Neural cell (in vitro differentiated cells): ENCODE measurements around the gene REPS2. TPM values are rescaled to one million over a fixed set of nuclear protein-coding genes. Genes with fewer than 3 reads are reported as not detected.

ENCODE experiments used
- H2AFZ ChIP-seq: fragments of 200-600, 300-800 bp; sonication (generic), shearing (Covaris generic); 2 replicates; pipeline ENCODE4 v1.6.0; 2014; ENCODE audit warnings: low read depth, mild to moderate bottlenecking, antibody characterized with exemption, low read length, moderate library complexity
- H3F3A ChIP-seq: fragments of 200-600 bp; shearing (Covaris generic); 2 replicates; pipeline ENCODE4 v1.6.1; 2016; ENCODE audit warnings: mild to moderate bottlenecking, moderate library complexity, mixed read lengths, antibody characterized with exemption, low read length; ENCODE audit not compliant: insufficient read depth, poor library complexity, severe bottlenecking
- H3K27ac ChIP-seq: fragments of 200-600, 300-800 bp; sonication (generic), shearing (Covaris generic); 2 replicates; pipeline ENCODE4 v1.5.1; 2014; ENCODE audit warnings: mild to moderate bottlenecking, low read length, moderate library complexity
- H3K27me3 ChIP-seq: fragments of 300-800, 200-600 bp; sonication (generic), shearing (Covaris generic); 2 replicates; pipeline ENCODE4 v1.6.0; 2014; ENCODE audit warnings: mild to moderate bottlenecking, low read depth, low read length, moderate library complexity; ENCODE audit not compliant: insufficient read depth
- H3K36me3 ChIP-seq: fragments of 300-800, 200-600 bp; sonication (generic), shearing (Covaris generic); 2 replicates; pipeline ENCODE4 v1.5.1; 2014; ENCODE audit warnings: mild to moderate bottlenecking, antibody characterized with exemption, low read length, moderate library complexity; ENCODE audit not compliant: insufficient read depth
- H3K4me2 ChIP-seq: fragments of 300-800, 200-600 bp; sonication (generic), shearing (Covaris generic); 2 replicates; pipeline ENCODE4 v1.6.0; 2014; ENCODE audit warnings: mild to moderate bottlenecking, low read length
- H3K4me3 ChIP-seq: fragments of 300-800, 200-600 bp; sonication (generic), shearing (Covaris generic); 2 replicates; pipeline ENCODE4 v1.5.1; 2014; ENCODE audit warnings: mild to moderate bottlenecking, low read length, moderate library complexity
- H3K79me2 ChIP-seq: fragments of 200-600 bp; shearing (Covaris generic); replicated peaks from 2 replicates; pipeline ENCODE4 v1.6.0; 2014; ENCODE audit warnings: mild to moderate bottlenecking, low read length, moderate library complexity; ENCODE audit not compliant: insufficient read depth
- H3K9ac ChIP-seq: fragments of 300-800, 200-600 bp; sonication (generic), shearing (Covaris generic); 2 replicates; pipeline ENCODE4 v1.6.1; 2016; ENCODE audit warnings: mild to moderate bottlenecking, low read length, mixed read lengths
- H3K9me2 ChIP-seq: fragments of 200-600 bp; shearing (Covaris generic); 2 replicates; pipeline ENCODE4 v1.6.1; 2016; ENCODE audit warnings: mild to moderate bottlenecking, low read length, mixed read lengths; ENCODE audit not compliant: insufficient read depth
- H3K9me3 ChIP-seq: fragments of 200-600, 300-800 bp; sonication (generic), shearing (Covaris generic); 2 replicates; pipeline ENCODE4 v1.6.1; 2016; ENCODE audit warnings: mild to moderate bottlenecking, mixed run types, low read length, moderate library complexity, mixed read lengths
- H4K20me1 ChIP-seq: fragments of 200-600 bp; shearing (Covaris generic); 2 replicates; pipeline ENCODE4 v1.6.1; 2016; ENCODE audit warnings: mild to moderate bottlenecking, mixed run types; ENCODE audit not compliant: insufficient read depth
- EP300 ChIP-seq: fragments of 450-650 bp; conservative IDR thresholded peaks from 2 replicates; pipeline ENCODE4 v1.6.1; 2014; ENCODE audit warnings: antibody characterized with exemption, mild to moderate bottlenecking, moderate library complexity; ENCODE audit not compliant: poor library complexity, severe bottlenecking
- EZH2 ChIP-seq: fragments of 200-600, 300-800 bp; shearing (Covaris generic), sonication (generic); IDR thresholded peaks from 2 replicates; pipeline ENCODE4 v1.6.1; 2014; ENCODE audit warnings: antibody characterized with exemption, low read length, borderline replicate concordance, mild to moderate bottlenecking; ENCODE audit not compliant: insufficient read depth, poor library complexity, severe bottlenecking
- MXI1 ChIP-seq: fragments of 450-650 bp; conservative IDR thresholded peaks from 2 replicates; pipeline ENCODE4 v1.6.1; 2014; ENCODE audit warnings: antibody characterized with exemption, mild to moderate bottlenecking; ENCODE audit not compliant: poor library complexity, severe bottlenecking
- POLR2AphosphoS5 ChIP-seq: IDR thresholded peaks from 2 replicates; pipeline ENCODE4 v1.6.1; 2012
- RAD21 ChIP-seq: fragments of 450-650 bp; conservative IDR thresholded peaks from 2 replicates; pipeline ENCODE4 v1.6.1; 2014; ENCODE audit warnings: antibody characterized with exemption, mild to moderate bottlenecking, moderate library complexity
- SMC3 ChIP-seq: fragments of 450-650 bp; conservative IDR thresholded peaks from 2 replicates; pipeline ENCODE4 v1.6.1; 2014; ENCODE audit warnings: antibody characterized with exemption, mild to moderate bottlenecking, moderate library complexity; ENCODE audit not compliant: poor library complexity
- TAF1 ChIP-seq: IDR thresholded peaks from 2 replicates; pipeline ENCODE4 v1.6.1; 2012; ENCODE audit warnings: low read depth
- polyA plus RNA-seq: library from polyadenylated mRNA; depleted of rRNA; stranded (reverse); fragments of >200 nt; gene quantifications from 2 replicates; pipeline ENCODE4 v1.2.3, GENCODE V29; 2014
- TF ChIP-seq, protein P1 (sequence below): IDR thresholded peaks from 2 replicates; pipeline ENCODE4 v1.6.1; 2012; ENCODE audit warnings: borderline replicate concordance
- TF ChIP-seq, protein P2 (sequence below): fragments of 450-650 bp; IDR thresholded peaks from 2 replicates; pipeline ENCODE4 v1.5.1; 2014; ENCODE audit warnings: antibody characterized with exemption, mild to moderate bottlenecking, moderate library complexity; ENCODE audit not compliant: poor library complexity, severe bottlenecking

REPS2 gene
- polyA plus RNA-seq, 1 donor from 2014 or later: 15.1 TPM

DNA sequence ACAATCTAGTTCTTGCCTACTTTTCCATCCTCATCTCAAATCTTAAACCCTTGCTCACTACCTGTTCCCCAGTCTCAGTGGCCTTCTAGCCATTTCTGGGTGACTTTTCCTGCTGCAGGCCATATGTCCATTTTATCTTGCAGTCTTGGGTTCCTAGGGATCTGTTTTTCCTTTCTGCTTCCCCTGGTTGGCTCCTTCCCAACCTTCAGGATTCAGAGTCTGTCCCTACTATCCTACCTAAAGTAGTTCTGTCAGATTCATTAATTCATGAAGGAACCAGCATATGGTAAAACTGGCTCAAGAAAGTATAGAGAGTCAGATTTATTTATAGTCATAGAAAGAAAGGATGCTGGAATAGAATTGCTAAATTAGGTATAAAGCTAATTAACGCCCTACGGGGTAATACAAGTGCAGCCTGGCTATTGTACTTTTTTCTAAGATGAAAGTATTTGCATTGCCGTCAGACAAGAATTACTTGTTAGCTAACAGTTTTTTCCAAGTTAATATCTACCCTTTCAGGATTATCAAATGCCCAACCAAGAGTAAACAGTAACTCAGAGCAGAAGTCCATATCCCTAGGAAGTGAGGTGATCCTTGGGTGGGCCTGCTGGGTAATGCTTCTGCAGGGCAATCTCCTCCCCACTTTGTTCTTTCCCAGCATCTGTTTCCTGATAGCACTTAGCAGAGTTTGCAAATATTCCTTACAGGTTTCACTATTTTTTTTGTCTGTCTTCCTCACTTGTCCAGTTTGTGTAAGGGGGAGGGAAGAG lies 63.6 kb downstream of the REPS2 start:
- H3F3A ChIP-seq: no peaks in the 10 kb centered on the region
- no peaks in the 10 kb centered on the region for H3K9me2 ChIP-seq
- no peak overlapping the region for H3K9ac ChIP-seq
- no peaks in the 10 kb centered on the region for H3K36me3 ChIP-seq
- H3K79me2 ChIP-seq: no peaks in the 10 kb centered on the region
- H3K4me3 ChIP-seq: no peak overlapping the region
- H3K27ac ChIP-seq: no peak overlapping the region
- no peak overlapping the region for H3K4me2 ChIP-seq
- H2AFZ ChIP-seq: no peak overlapping the region
- H3K9me3 ChIP-seq: no peaks in the 10 kb centered on the region
- H3K27me3 ChIP-seq: no peaks in the 10 kb centered on the region
- TF ChIP-seq, protein P1, sequence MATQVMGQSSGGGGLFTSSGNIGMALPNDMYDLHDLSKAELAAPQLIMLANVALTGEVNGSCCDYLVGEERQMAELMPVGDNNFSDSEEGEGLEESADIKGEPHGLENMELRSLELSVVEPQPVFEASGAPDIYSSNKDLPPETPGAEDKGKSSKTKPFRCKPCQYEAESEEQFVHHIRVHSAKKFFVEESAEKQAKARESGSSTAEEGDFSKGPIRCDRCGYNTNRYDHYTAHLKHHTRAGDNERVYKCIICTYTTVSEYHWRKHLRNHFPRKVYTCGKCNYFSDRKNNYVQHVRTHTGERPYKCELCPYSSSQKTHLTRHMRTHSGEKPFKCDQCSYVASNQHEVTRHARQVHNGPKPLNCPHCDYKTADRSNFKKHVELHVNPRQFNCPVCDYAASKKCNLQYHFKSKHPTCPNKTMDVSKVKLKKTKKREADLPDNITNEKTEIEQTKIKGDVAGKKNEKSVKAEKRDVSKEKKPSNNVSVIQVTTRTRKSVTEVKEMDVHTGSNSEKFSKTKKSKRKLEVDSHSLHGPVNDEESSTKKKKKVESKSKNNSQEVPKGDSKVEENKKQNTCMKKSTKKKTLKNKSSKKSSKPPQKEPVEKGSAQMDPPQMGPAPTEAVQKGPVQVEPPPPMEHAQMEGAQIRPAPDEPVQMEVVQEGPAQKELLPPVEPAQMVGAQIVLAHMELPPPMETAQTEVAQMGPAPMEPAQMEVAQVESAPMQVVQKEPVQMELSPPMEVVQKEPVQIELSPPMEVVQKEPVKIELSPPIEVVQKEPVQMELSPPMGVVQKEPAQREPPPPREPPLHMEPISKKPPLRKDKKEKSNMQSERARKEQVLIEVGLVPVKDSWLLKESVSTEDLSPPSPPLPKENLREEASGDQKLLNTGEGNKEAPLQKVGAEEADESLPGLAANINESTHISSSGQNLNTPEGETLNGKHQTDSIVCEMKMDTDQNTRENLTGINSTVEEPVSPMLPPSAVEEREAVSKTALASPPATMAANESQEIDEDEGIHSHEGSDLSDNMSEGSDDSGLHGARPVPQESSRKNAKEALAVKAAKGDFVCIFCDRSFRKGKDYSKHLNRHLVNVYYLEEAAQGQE: no peak
- TF ChIP-seq RAD21 (no peak), TAF1 (no peak), EZH2 (no peak), MXI1 (no peak), EP300 (no peak), SMC3 (no peak), POLR2AphosphoS5 (no peak)
- TF ChIP-seq, protein P2, sequence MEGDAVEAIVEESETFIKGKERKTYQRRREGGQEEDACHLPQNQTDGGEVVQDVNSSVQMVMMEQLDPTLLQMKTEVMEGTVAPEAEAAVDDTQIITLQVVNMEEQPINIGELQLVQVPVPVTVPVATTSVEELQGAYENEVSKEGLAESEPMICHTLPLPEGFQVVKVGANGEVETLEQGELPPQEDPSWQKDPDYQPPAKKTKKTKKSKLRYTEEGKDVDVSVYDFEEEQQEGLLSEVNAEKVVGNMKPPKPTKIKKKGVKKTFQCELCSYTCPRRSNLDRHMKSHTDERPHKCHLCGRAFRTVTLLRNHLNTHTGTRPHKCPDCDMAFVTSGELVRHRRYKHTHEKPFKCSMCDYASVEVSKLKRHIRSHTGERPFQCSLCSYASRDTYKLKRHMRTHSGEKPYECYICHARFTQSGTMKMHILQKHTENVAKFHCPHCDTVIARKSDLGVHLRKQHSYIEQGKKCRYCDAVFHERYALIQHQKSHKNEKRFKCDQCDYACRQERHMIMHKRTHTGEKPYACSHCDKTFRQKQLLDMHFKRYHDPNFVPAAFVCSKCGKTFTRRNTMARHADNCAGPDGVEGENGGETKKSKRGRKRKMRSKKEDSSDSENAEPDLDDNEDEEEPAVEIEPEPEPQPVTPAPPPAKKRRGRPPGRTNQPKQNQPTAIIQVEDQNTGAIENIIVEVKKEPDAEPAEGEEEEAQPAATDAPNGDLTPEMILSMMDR: no peak
- no peaks in the 10 kb centered on the region for H4K20me1 ChIP-seq

DNA sequence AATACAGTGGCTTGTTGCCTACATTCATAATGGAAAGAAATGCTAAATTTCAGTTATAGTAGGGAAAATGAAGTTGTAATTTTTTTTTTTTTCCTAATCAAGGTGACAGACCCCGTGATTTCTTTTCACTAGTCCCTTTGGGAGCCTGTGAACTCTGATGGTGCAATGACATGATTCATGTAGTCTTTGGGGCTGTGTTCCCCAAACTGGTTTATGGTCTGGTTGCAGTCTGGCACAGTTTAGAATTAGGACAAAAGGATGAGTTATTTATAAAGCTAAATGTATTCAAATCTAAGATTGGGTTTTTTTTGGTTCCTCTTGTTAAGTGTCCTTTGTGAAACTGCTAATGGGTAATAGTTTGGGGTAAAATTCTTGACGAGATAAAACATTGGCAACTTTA lies 66.0 kb downstream of the REPS2 start:
- TF ChIP-seq, protein P2: no peak
- TF ChIP-seq SMC3 (no peak), EZH2 (no peak), MXI1 (no peak), RAD21 (no peak), TAF1 (no peak), EP300 (no peak), POLR2AphosphoS5 (no peak)
- TF ChIP-seq, protein P1: no peak
- Histone ChIP-seq H3K36me3 (no peaks in the 10 kb centered on the region), H3K27me3 (no peaks in the 10 kb centered on the region), H3K4me2 (no peak overlapping the region), H4K20me1 (no peaks in the 10 kb centered on the region), H3K4me3 (no peak overlapping the region), H3K9me3 (no peaks in the 10 kb centered on the region), H3K9me2 (no peaks in the 10 kb centered on the region), H2AFZ (no peak overlapping the region), H3F3A (no peaks in the 10 kb centered on the region), H3K9ac (no peak overlapping the region), H3K27ac (no peak overlapping the region), H3K79me2 (no peaks in the 10 kb centered on the region)
